HCT116 (cell line): ENCODE measurements around the gene RPL37A.

Source experiments
- ATF3 ChIP-seq: IDR thresholded peaks from 2 replicates; pipeline ENCODE4 v1.6.1; 2012
- POLR2AphosphoS5 ChIP-seq: IDR thresholded peaks from 2 replicates; pipeline ENCODE4 v1.6.1; 2011; ENCODE audit warnings: mild to moderate bottlenecking, low read depth, low read length, moderate library complexity
- TF ChIP-seq, protein P1 (sequence below), 3 experiments: fragments of 200-600 bp in 1 of 3; sonication (generic) in 1 of 3; IDR thresholded peaks in 2 of 3; conservative IDR thresholded peaks in 1 of 3; 2 replicates each; pipeline ENCODE4 v1.5.1; 2012 to 2017; ENCODE audit warnings: low read depth in 2 of 3, low read length in 2 of 3, antibody characterized with exemption in 1 of 3, borderline replicate concordance in 1 of 3, control low read depth in 1 of 3, mild to moderate bottlenecking in 1 of 3, mixed read lengths in 1 of 3, mixed run types in 1 of 3, moderate library complexity in 1 of 3; ENCODE audit not compliant: insufficient read depth in 1 of 3

DNA sequence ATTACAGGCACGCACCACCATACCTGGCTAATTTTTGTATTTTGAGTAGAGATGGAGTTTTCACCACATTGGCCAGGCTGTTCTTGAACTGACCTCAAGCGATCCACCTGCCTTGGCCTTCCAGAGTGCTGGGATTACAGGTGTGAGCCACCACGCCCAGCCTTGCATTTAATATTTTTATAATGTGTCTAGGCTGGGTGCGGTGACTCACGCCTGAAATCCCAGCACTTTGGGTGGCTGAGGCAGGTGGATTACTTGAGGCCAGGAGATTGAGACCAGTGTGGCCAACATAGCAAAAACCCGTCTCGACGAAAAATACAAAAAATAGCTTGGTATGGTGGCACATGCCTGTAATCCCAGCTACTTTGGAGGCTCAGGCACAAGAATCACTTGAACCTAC is 3.2 kb downstream of the RPL37A start:
- TF ChIP-seq, protein P1, sequence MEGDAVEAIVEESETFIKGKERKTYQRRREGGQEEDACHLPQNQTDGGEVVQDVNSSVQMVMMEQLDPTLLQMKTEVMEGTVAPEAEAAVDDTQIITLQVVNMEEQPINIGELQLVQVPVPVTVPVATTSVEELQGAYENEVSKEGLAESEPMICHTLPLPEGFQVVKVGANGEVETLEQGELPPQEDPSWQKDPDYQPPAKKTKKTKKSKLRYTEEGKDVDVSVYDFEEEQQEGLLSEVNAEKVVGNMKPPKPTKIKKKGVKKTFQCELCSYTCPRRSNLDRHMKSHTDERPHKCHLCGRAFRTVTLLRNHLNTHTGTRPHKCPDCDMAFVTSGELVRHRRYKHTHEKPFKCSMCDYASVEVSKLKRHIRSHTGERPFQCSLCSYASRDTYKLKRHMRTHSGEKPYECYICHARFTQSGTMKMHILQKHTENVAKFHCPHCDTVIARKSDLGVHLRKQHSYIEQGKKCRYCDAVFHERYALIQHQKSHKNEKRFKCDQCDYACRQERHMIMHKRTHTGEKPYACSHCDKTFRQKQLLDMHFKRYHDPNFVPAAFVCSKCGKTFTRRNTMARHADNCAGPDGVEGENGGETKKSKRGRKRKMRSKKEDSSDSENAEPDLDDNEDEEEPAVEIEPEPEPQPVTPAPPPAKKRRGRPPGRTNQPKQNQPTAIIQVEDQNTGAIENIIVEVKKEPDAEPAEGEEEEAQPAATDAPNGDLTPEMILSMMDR (IDR thresholded peaks at IDR 0.05 in 2 of 3, conservative IDR thresholded peaks at IDR 0.05 in 1 of 3; ENCODE audit: borderline replicate concordance in 1 of 3, insufficient read depth in 1 of 3, low read depth in 2 of 3, low read length in 2 of 3): no peak
- no peak for TF ChIP-seq POLR2AphosphoS5
- TF ChIP-seq ATF3: no peak
